SIG-M5 (cell line): Measurements from ENCODE around the gene CXCL17.

ENCODE experiments used
- DNase-seq: peaks from one replicate; lab custom pipeline; 2025; lab: John Stamatoyannopoulos, UW

CXCL17 gene

GRCh38 chr19:42397263-42398166 is 45.2 kb downstream of the CXCL17 start:
- no peak for DNase-seq

GRCh38 chr19:42396381-42397262 is 46.1 kb downstream of the CXCL17 start:
- peak; percentile 94 for DNase-seq

- no peak for DNase-seq
Observed at GRCh38 chr19:42394751-42395150, 48.0 kb downstream of the CXCL17 start.

GRCh38 chr19:42392165-42392564 is 50.6 kb downstream of the CXCL17 start:
- no peak for DNase-seq

- no peak for DNase-seq
Observed at GRCh38 chr19:42389899-42390298, 52.8 kb downstream of the CXCL17 start, which contains the start of gene CNFN. CNFN (minus strand) TSS chr19:42390297; CDS start chr19:42389037, 1,260 bp downstream.

GRCh38 chr19:42388851-42389489 is 53.8 kb downstream of the CXCL17 start:
- DNase-seq: no peak

- no peak for DNase-seq
Observed at GRCh38 chr19:42386974-42387707, 55.6 kb downstream of the CXCL17 start.

- no peak for DNase-seq
Observed at GRCh38 chr19:42380155-42380554, 62.6 kb downstream of the CXCL17 start.
